Epidermal melanocyte (primary cell): Measurements from ENCODE around the gene TGIF1.

ENCODE experiments used
- DNase-seq: peaks from one replicate; pipeline ENCODE4 v3.0.0; 2011; ENCODE audit warnings: low spot score; ENCODE audit not compliant: insufficient read length

The TGIF1 gene

GRCh38 chr18:3481696-3482210, 31.8 kb downstream of the TGIF1 start:
- no peak for DNase-seq

- DNase-seq, result no peak
Measured at GRCh38 chr18:3482258-3482657, 32.3 kb downstream of the TGIF1 start.

GRCh38 chr18:3485153-3486149, 35.5 kb downstream of the TGIF1 start:
- no peak for DNase-seq

GRCh38 chr18:3486512-3486911, 36.5 kb downstream of the TGIF1 start:
- DNase-seq, result no peak

GRCh38 chr18:3489462-3489861, 39.5 kb downstream of the TGIF1 start:
- DNase-seq, result no peak

GRCh38 chr18:3491981-3492555, 42.1 kb downstream of the TGIF1 start:
- no peak for DNase-seq

- no peak for DNase-seq
Measured at GRCh38 chr18:3492721-3493120, 42.7 kb downstream of the TGIF1 start.

GRCh38 chr18:3493501-3494244, 43.7 kb downstream of the TGIF1 start:
- DNase-seq, result no peak

GRCh38 chr18:3494245-3494526, 44.2 kb downstream of the TGIF1 start:
- no peak for DNase-seq

GRCh38 chr18:3494569-3494968, 44.6 kb downstream of the TGIF1 start:
- no peak for DNase-seq

- no peak for DNase-seq
Measured at GRCh38 chr18:3495691-3496430, 45.9 kb downstream of the TGIF1 start.

- DNase-seq, result no peak
Measured at GRCh38 chr18:3498698-3499471, 48.9 kb downstream of the TGIF1 start.

GRCh38 chr18:3499501-3499900, 49.5 kb downstream of the TGIF1 start:
- no peak for DNase-seq

GRCh38 chr18:3500016-3500415, 50.0 kb downstream of the TGIF1 start:
- DNase-seq, result no peak

- no peak for DNase-seq
Measured at GRCh38 chr18:3502650-3503049, 52.7 kb downstream of the TGIF1 start.

- no peak for DNase-seq
Measured at GRCh38 chr18:3504637-3505036, 54.7 kb downstream of the TGIF1 start.

- no peak for DNase-seq
Measured at GRCh38 chr18:3508576-3509549, 58.9 kb downstream of the TGIF1 start.
